ENCODE results near the gene CCM2L. TPM values are rescaled to one million over a fixed set of nuclear protein-coding genes. Genes with fewer than 3 reads are reported as not detected.

The CCM2L gene
- not detected in 2 replicates for total RNA-seq

GRCh38 chr20:32010101-32010500 is at the start of gene CCM2L:
Gene CCM2L (plus strand): TSS chr20:32010438. CDS start chr20:32010455, 17 bp downstream.

GRCh38 chr20:31967830-31968249 is 42.4 kb upstream of the CCM2L start, which contains the start of gene XKR7:
Gene XKR7 (plus strand): TSS chr20:31968151. CDS start chr20:31968176, 25 bp downstream.

GRCh38 chr20:32052090-32052777 is 42.0 kb downstream of the CCM2L start, which contains the start of gene HCK:
Gene HCK (plus strand): TSS chr20:32052242.

Small RNAs within 50 kb of the gene (small RNA-seq; reads per million reads assigned to genes)
- gene RNA5SP481 (0.38 reads per million, percentile 18 among the genes with 10 or more reads in this experiment), gene RNA5SP482 (not detected)

Other genes starting within 250 kb of the CCM2L start
- 0.37 and 0.39 TPM in 2 replicates for gene MYLK2, start 191.1 kb upstream of the CCM2L start, total RNA-seq
- not detected in 2 replicates for gene FOXS1, start 164.8 kb upstream of the CCM2L start, total RNA-seq
- gene DUSP15, start 139.9 kb upstream of the CCM2L start, total RNA-seq, result not detected in 2 replicates
- gene TTLL9, start 139.8 kb upstream of the CCM2L start, total RNA-seq, result not detected in 2 replicates
- 1.1 and 1.6 TPM in 2 replicates for gene PDRG1, start 58.4 kb upstream of the CCM2L start, total RNA-seq
- gene XKR7, start 42.3 kb upstream of the CCM2L start, total RNA-seq, result not detected in 2 replicates
- not detected in 2 replicates for gene HCK, start 41.8 kb downstream of the CCM2L start, total RNA-seq
- gene TM9SF4, start 99.3 kb downstream of the CCM2L start, total RNA-seq, result 40.8 and 46.9 TPM in 2 replicates
- gene PLAGL2, start 197.3 kb downstream of the CCM2L start, total RNA-seq, result 2.2 and 3.5 TPM in 2 replicates
- 42.6 and 55.9 TPM in 2 replicates for gene POFUT1, start 197.4 kb downstream of the CCM2L start, total RNA-seq

Data from subcutaneous preadipocyte (primary cell).